Ureter (tissue), 1 donor: ENCODE measurements around the gene ADAM10. TPM values are rescaled to one million over a fixed set of nuclear protein-coding genes. Genes with fewer than 3 reads are reported as not detected.
A peak's percentile ranks its signal among the peaks of the same experiment; 100 is the strongest.

Experiments used
- DNase-seq: peaks from one replicate; pipeline ENCODE4 v3.0.0-alpha.2; 2020; ENCODE audit warnings: low spot score
- total RNA-seq: library from RNA; stranded (reverse); gene quantifications from one replicate; pipeline ENCODE4 v1.2.4, GENCODE V29; 2023
- donor health status: DM: yes; HTN: yes; CAD: no.

ADAM10 gene
- total RNA-seq, 1 donor from 2014 or later = 315 TPM

- peak; percentile 42 for DNase-seq
These were observed 197.6 kb downstream of the ADAM10 start for GRCh38 chr15:58551764-58552504.

DNA sequence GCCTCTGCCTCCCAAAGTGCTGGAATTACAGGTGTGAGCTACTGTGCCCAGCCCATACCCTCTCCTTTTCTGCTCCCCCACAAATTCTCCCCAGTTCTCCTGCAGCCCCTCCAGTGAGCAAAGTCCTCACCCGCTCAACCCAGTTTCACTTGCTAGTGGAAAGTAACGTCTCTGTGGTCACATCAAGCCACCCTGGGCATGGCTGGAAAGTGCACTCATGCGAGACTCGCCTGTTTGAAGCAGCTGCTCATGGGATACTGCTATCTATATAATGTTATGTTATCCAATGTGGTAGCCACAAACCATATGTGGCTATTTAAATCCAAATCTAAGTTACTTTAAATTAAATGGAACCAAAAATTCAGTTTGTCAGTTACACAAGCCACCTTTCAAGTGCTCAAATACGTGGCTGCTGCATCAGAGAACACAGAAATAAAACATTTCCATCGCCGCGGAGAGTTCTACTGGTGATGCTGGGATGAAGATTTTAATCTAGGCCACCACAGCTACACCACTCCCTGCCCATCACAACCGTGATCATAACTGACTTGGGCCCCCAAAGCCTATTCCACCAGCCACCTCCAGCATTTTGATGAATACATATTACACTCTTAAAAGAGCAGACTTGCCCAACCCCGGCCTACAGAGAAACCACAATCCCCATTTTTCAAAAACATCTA, 198.3 kb downstream of the ADAM10 start:
- peak; percentile 37 for DNase-seq

DNA sequence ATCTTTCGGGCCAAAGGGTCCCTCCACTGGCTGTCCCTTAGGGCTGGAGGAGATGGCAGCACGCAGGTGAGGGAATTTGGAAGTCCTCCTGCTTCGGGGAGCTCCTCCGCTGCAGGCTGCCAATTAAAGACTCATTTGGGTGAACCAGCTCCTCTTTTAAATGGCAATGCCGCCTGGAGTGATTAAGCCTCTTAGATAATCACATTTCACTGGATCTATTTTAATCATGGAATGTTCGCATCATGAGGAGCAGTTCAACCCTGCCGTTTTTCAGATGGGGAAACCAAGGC, 199.8 kb downstream of the ADAM10 start:
- DNase-seq = no peak

GRCh38 chr15:58549013-58549784, 200.3 kb downstream of the ADAM10 start:
- DNase-seq = peak; percentile 37

GRCh38 chr15:58548308-58549012, 201.0 kb downstream of the ADAM10 start:
- no peak for DNase-seq

DNA sequence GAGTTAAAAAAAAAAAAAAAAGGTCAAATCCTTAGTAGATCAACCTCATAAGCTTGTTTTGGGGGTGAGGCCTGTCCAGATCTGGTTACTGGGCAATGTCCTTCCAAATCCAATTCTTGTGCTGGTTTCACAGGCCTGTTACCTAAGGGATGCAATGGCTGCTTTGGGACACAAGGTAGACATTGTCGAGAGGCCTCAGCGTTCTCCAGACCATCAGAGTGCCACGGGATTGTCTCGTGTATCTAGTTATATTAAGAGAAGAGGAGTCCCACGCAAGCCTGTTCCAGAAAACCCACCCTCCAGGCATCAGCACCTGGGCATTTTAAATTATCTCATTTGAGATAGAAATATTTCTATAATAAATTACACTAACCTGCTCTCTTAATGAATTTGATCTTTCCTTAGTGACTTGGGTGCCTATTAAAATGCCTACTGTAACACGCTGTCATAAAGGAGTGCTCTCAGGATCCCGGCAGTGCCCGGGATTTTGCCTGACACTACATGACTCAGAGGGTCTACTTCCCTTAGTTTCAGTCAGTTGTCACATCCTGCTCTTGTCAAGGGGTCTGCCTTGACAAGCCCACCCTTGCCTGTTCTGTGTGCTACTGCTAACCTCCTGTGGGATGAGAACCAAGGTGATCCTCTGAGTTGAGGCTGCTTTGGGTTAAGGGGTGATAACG, 201.7 kb downstream of the ADAM10 start:
- DNase-seq = peak; percentile 36

DNA sequence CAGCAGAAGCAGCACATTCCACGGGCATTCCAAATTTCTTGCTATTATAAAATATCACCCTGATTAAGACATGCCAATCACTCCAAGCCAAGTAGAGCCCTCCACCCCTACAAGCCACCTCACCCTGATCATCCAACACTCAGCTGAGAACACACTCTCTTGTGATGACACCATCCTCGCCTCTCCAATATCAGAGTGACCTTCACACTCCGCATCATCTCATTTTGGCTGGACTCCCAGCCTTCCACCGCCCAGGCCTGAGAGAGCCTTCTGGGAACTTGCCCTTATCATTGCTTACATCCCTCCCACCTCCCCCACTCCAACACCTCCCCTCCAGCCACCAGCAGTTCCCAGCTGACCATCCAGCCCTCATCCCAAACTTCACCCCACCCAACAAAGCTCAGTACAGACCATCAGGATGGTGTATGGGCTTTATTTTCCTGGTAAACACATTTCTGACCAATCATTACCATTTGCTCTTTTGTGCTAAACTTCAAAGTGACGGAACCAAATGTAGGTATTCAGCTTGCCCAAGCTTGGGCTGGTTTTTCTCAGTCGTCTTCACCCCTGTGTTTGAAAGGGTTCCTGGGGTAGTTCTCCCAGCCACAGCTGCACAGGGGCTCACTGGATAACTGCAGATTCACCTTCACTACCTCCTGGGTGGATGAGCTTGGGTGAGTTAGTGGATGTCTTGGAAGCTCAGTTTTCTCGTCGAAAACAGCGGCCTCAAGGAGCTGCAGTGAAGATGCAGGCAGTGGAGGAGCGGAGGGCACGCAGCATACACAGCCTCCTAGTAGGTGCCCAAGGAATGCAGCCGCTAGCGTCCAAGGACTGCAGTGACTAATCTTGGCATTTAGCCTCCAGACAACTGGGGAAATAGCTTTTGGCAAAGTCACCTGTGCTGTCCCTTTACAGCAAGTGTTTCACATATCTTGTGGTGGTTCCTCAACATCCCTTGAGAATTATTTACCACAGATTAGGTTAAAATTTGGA, 202.6 kb downstream of the ADAM10 start:
- DNase-seq = peak; percentile 61

- DNase-seq = peak; percentile 40
These were observed 203.4 kb downstream of the ADAM10 start for GRCh38 chr15:58546066-58546591.

- DNase-seq = peak; percentile 31
These were observed 204.0 kb downstream of the ADAM10 start for GRCh38 chr15:58545307-58546065.

- peak; percentile 18 for DNase-seq
These were observed 204.8 kb downstream of the ADAM10 start for GRCh38 chr15:58544756-58545155.

GRCh38 chr15:58543664-58544335, 205.7 kb downstream of the ADAM10 start:
- DNase-seq = no peak

DNA sequence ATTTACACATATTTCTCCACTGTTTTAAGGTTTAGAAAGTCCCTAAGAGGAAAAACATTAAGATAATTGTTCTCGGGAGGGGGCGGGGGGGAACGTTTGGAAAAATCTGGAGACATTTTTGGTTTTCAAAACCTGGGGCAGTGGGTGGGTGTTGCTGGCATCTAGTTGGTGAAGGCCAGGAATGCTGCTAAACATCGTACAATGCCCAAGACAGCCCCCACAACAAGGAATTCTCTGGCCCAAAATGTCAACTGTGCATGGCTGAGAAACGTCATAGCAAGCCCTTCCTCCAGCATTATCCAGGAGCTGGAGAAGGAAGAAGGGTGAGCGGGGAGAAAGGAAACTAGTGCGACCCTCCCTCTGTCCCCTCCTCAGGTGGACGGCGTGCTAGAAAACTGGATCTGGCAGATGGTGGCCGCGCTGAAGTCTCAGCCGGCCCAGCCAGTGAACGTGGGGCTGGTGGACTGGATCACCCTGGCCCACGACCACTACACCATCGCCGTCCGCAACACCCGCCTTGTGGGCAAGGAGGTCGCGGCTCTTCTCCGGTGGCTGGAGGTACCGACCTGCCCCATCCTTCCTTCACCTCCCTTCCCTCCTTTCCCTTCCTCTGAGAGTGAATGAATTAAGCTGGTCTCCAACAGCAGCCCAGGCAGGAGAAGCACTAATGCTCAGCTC, 208.0 kb downstream of the ADAM10 start:
- DNase-seq = no peak

DNA sequence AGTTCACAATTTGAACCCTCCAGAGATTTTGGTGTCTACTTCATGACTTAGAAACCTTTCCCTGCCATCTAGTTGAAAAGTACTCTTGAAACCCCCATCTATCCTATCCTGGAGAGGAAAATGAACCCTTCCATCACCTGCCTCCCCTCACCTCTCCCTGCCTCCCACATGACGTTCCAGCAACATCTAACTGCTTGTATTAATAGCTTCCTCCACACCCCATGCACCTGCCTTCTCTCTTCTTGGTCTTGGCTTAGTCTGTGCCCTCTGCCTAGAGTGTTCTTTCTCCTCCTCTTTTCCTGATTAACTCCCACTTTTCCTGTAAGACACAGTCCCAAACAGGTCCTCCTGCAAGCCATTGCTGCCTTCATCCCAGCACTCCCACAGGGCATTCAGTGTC, 210.0 kb downstream of the ADAM10 start:
- DNase-seq = no peak

GRCh38 chr15:58538901-58539300, 210.6 kb downstream of the ADAM10 start:
- no peak for DNase-seq
